Panc1 (cell line): ENCODE data around the gene ADAMTS13. TPM values are rescaled to one million over a fixed set of nuclear protein-coding genes. Genes with fewer than 3 reads are reported as not detected.

Source experiments
- ATAC-seq: fragments of 200-7000 bp; cut with Tn5 transposase; 2 replicates; pipeline ENCODE4 v1.9.1; 2020; ENCODE audit warnings: mild to moderate bottlenecking, moderate library complexity
- BruUV-seq: library from RNA; stranded (reverse); fragments of 400-500 nt; replicated peaks from 2 replicates; lab custom pipeline; 2021; lab: Mats Ljungman, UMichigan
- CTCF ChIA-PET: fragments of 300-600 bp; sonication (Branson Sonifier 250); formaldehyde crosslinking; loops from one replicate; lab custom pipeline; 2022; ENCODE audit warnings: antibody characterized with exemption; lab: Charles Lee
- POLR2A ChIA-PET: fragments of 300-600 bp; sonication (Branson Sonifier 250); formaldehyde crosslinking; loops from one replicate; lab custom pipeline; 2022; ENCODE audit warnings: antibody characterized with exemption; lab: Charles Lee
- DNase-seq: peaks from one replicate; pipeline ENCODE4 v3.0.0-alpha.2; 2010; ENCODE audit warnings: low read depth, low spot score
- H3K27ac ChIP-seq: 2 replicates; pipeline ENCODE4 v1.5.1; 2011; ENCODE audit warnings: mild to moderate bottlenecking, low read length, inconsistent platforms
- H3K27me3 ChIP-seq: fragments of 200-500 bp; sonication (Bioruptor generic); 2 replicates; pipeline ENCODE4 v1.6.0; 2014; ENCODE audit warnings: low read length, inconsistent platforms; ENCODE audit not compliant: control insufficient read depth, insufficient read depth
- H3K36me3 ChIP-seq: fragments of 200-500 bp; sonication (Bioruptor generic); 2 replicates; pipeline ENCODE4 v1.5.1; 2014; ENCODE audit warnings: inconsistent platforms, mild to moderate bottlenecking, low read length, moderate library complexity; ENCODE audit not compliant: control insufficient read depth, insufficient read depth
- H3K4me1 ChIP-seq: 2 replicates; pipeline ENCODE4 v1.5.1; 2011; ENCODE audit warnings: inconsistent platforms, mild to moderate bottlenecking, low read length, moderate library complexity; ENCODE audit not compliant: control insufficient read depth, insufficient read depth
- H3K4me3 ChIP-seq, 2 experiments: 2 replicates each; pipeline ENCODE4 v1.5.1; 2011 to 2012; ENCODE audit warnings: low read depth in 2 of 2, low read length in 2 of 2, mild to moderate bottlenecking in 2 of 2, inconsistent platforms in 1 of 2, moderate library complexity in 1 of 2
- H3K9me3 ChIP-seq: fragments of 200-500 bp; sonication (Bioruptor generic); 2 replicates; pipeline ENCODE4 v1.5.1; 2014; ENCODE audit warnings: low read depth, mild to moderate bottlenecking, inconsistent platforms, low read length, moderate library complexity; ENCODE audit not compliant: control insufficient read depth, insufficient read depth
- CTCF ChIP-seq: fragments of 450-650 bp; IDR thresholded peaks from 2 replicates; pipeline ENCODE4 v1.5.1; 2017; ENCODE audit warnings: mild to moderate bottlenecking
- POLR2AphosphoS5 ChIP-seq: IDR thresholded peaks from 2 replicates; pipeline ENCODE4 v1.6.1; 2012; ENCODE audit warnings: mild to moderate bottlenecking, low read depth, low read length, moderate library complexity
- REST ChIP-seq, 2 experiments: IDR thresholded peaks; 2 replicates each; pipeline ENCODE4 v1.6.1; 2011 to 2012; ENCODE audit warnings: low read depth in 2 of 2, control low read depth in 1 of 2, low read length in 1 of 2, mild to moderate bottlenecking in 1 of 2, moderate library complexity in 1 of 2; ENCODE audit not compliant: insufficient read depth in 1 of 2
- SIN3A ChIP-seq: IDR thresholded peaks from 2 replicates; pipeline ENCODE4 v1.6.1; 2012; ENCODE audit warnings: low read depth, mild to moderate bottlenecking, low read length, moderate library complexity, borderline replicate concordance; ENCODE audit not compliant: insufficient read depth
- TCF7L2 ChIP-seq: IDR thresholded peaks from 2 replicates; pipeline ENCODE4 v1.6.1; 2011; ENCODE audit warnings: mild to moderate bottlenecking, low read depth, low read length, inconsistent platforms
- in situ Hi-C: cut with HindIII; loops from 2 replicates; pipeline ENCODE4 v1.10.0; 2016; ENCODE audit warnings: low sequenced_read_pairs, low pct_unique_long_range_greater_than_20kb
- intact Hi-C: fragments of 100-400 bp; cut with micrococcal nuclease; formaldehyde crosslinking; loops from one replicate; pipeline ENCODE4 v1.10.0; 2022; ENCODE audit not compliant: unreplicated experiment
- total RNA-seq: library from RNA; stranded (reverse); gene quantifications from one replicate; pipeline ENCODE4 v1.2.1, GENCODE V29; 2021; ENCODE audit not compliant: unreplicated experiment

Gene ADAMTS13
- total RNA-seq, 1 experiment from 2014 or later: 3.4 TPM

- Histone ChIP-seq H3K27ac (no peak overlapping the region), H3K36me3 (no peaks in the 10 kb centered on the region), H3K9me3 (no peaks in the 10 kb centered on the region), H3K4me3 (no peak overlapping the region), H3K4me1 (no peaks in the 10 kb centered on the region), H3K27me3 (no peaks in the 10 kb centered on the region)
- in situ Hi-C loops: no loop called here
- intact Hi-C loops: no loop called here
- CTCF ChIA-PET: interaction anchor here (0.6 kb wide), 1 partner anchor 56 kb away, joined by 4 read pairs; no protein-coding TSS in a partner anchor
- no peak for DNase-seq
- POLR2A ChIA-PET: no interaction called here
- ATAC-seq: no peak
- TF ChIP-seq POLR2AphosphoS5 (no peak), CTCF (no peak), REST (IDR thresholded peaks at IDR 0.05; ENCODE audit: insufficient read depth in 1 of 2, low read depth in 2 of 2, low read length in 1 of 2) (no peak)
- no TSS peak for BruUV-seq
Observed at GRCh38 chr9:133386338-133386737, 35.8 kb upstream of the ADAMTS13 start.

- DNase-seq: no peak
- Histone ChIP-seq H3K4me3 (no peak overlapping the region), H3K27ac (no peak overlapping the region), H3K36me3 (no peaks in the 10 kb centered on the region), H3K4me1 (no peaks in the 10 kb centered on the region), H3K27me3 (no peaks in the 10 kb centered on the region), H3K9me3 (no peaks in the 10 kb centered on the region)
- no peak for ATAC-seq
- intact Hi-C loops (no loop called here), in situ Hi-C loops (no loop called here)
- ChIA-PET CTCF (no interaction called here), POLR2A (no interaction called here)
- BruUV-seq: no TSS peak
- TF ChIP-seq TCF7L2: no peak
- TF ChIP-seq CTCF: no peak
- TF ChIP-seq SIN3A: no peak
- no peak for TF ChIP-seq REST (IDR thresholded peaks at IDR 0.05; ENCODE audit: insufficient read depth in 1 of 2, low read depth in 2 of 2, low read length in 1 of 2)
- TF ChIP-seq POLR2AphosphoS5: no peak
Observed at GRCh38 chr9:133387680-133388079, 34.5 kb upstream of the ADAMTS13 start.
